ENCODE data around the gene HNRNPUL1.

GRCh38 chr19:41265395-41266153 is 1.4 kb downstream of the HNRNPUL1 start:
- TF ChIP-seq POLR2A (IDR thresholded peaks at IDR 0.05) = no peak
- TF ChIP-seq POLR2AphosphoS5 (IDR thresholded peaks at IDR 0.05) = no peak
- no peak for TF ChIP-seq CTCF (IDR thresholded peaks at IDR 0.05)
- TF ChIP-seq EP300 (IDR thresholded peaks at IDR 0.05) = no peak

Measured in suprapubic skin (tissue), 4 donors.